Tibial nerve (tissue), 4 donors: Measurements from ENCODE around the gene ROR1. TPM values are rescaled to one million over a fixed set of nuclear protein-coding genes. Genes with fewer than 3 reads are reported as not detected.

Experiments used
- DNase-seq, 2 donors: peaks; one replicate each; pipeline ENCODE4 v3.0.0-alpha.2; 2019; ENCODE audit warnings: low spot score in 2 of 2
- H3K27ac ChIP-seq, 4 donors: fragments of 200-600 bp; sonication (generic) in 3 of 4; one replicate each; pipeline ENCODE4 v1.5.1; 2017 to 2019; ENCODE audit warnings: mild to moderate bottlenecking in 1 of 4
- H3K27me3 ChIP-seq, 2 donors: fragments of 200-600 bp; sonication (generic) in 1 of 2; one replicate each; pipeline versions ENCODE4 v1.5.1 to v1.6.0; 2017 to 2019
- H3K36me3 ChIP-seq, 3 donors: fragments of 200-600 bp; sonication (generic); one replicate each; pipeline ENCODE4 v1.5.1; 2018 to 2019
- H3K4me1 ChIP-seq, 4 donors: fragments of 200-600 bp; sonication (generic) in 3 of 4; one replicate each; pipeline ENCODE4 v1.5.1; 2017 to 2019
- H3K4me3 ChIP-seq, 4 donors: fragments of 200-600 bp; sonication (generic) in 3 of 4; one replicate each; pipeline ENCODE4 v1.5.1; 2017 to 2019; ENCODE audit warnings: mild to moderate bottlenecking in 1 of 4, moderate library complexity in 1 of 4
- H3K9me3 ChIP-seq, 4 donors: fragments of 200-600 bp; sonication (generic) in 3 of 4; one replicate each; pipeline ENCODE4 v1.5.1; 2017 to 2019
- CTCF ChIP-seq, 5 experiments: fragments of 200-600 bp in 3 of 5; fragments of 450-650 bp in 2 of 5; sonication (generic) in 3 of 5; IDR thresholded peaks; one replicate each; pipeline ENCODE4 v1.5.1; 2016 to 2019; ENCODE audit warnings: antibody characterized with exemption in 5 of 5, mild to moderate bottlenecking in 3 of 5, moderate library complexity in 2 of 5
- EP300 ChIP-seq, 2 donors: sonication (generic); formaldehyde crosslinking; IDR thresholded peaks; one replicate each; pipeline ENCODE4 v1.6.1; 2017; ENCODE audit warnings: antibody characterized with exemption in 2 of 2, mild to moderate bottlenecking in 1 of 2
- POLR2A ChIP-seq, 2 donors: fragments of 450-650 bp; IDR thresholded peaks; one replicate each; pipeline ENCODE4 v1.6.1; 2017; ENCODE audit warnings: antibody characterized with exemption in 2 of 2, mild to moderate bottlenecking in 2 of 2, moderate library complexity in 2 of 2
- WGBS, 2 donors: methylation state at CpG; one replicate each; pipeline ENCODE4 v1.1.5; 2018; 5-methylcytosine and 5-hydroxymethylcytosine counted together
- total RNA-seq, 4 donors: library from RNA; depleted of rRNA; stranded (reverse); fragments of >200 nt; gene quantifications; one replicate each; pipeline ENCODE4 v1.1.0, GENCODE V29; 2016

Gene ROR1
- total RNA-seq, 4 donors from 2014 or later, result 10.5 to 47.7 (median 43.7) TPM

GRCh38 chr1:63790989-63791388 is 17.2 kb downstream of the ROR1 start:
- no peak for DNase-seq
- Histone ChIP-seq H3K4me3 (no peak overlapping the region), H3K4me1 (peaks cover 0 to 9% (median 0%) of the 10 kb centered on the region in 4 donors), H3K9me3 (no peaks in the 10 kb centered on the region), H3K27me3 (no peaks in the 10 kb centered on the region), H3K36me3 (peaks cover 0 to 8% (median 0%) of the 10 kb centered on the region in 3 donors), H3K27ac (no peak overlapping the region)
- TF ChIP-seq EP300 (IDR thresholded peaks at IDR 0.05) (no peak), CTCF (IDR thresholded peaks at IDR 0.05) (no peak), POLR2A (IDR thresholded peaks at IDR 0.05) (no peak)
- 67 to 73% methylated on average over 1 of the region's 1 CpG for WGBS, 2 donors

GRCh38 chr1:63792152-63792551 is 18.3 kb downstream of the ROR1 start:
- DNase-seq, result no peak
- 62 to 68% methylated on average over 4 of the region's 4 CpGs for WGBS, 2 donors
- no peaks in the 10 kb centered on the region for H3K27me3 ChIP-seq
- H3K36me3 ChIP-seq, result peaks cover 0 to 8% (median 0%) of the 10 kb centered on the region in 3 donors
- TF ChIP-seq CTCF (IDR thresholded peaks at IDR 0.05) (no peak), EP300 (IDR thresholded peaks at IDR 0.05) (no peak), POLR2A (IDR thresholded peaks at IDR 0.05) (no peak)
- no peaks in the 10 kb centered on the region for H3K9me3 ChIP-seq
- H3K27ac ChIP-seq, result no peak overlapping the region
- H3K4me1 ChIP-seq, result peaks cover 0 to 9% (median 0%) of the 10 kb centered on the region in 4 donors
- H3K4me3 ChIP-seq, result no peak overlapping the region

- no peak overlapping the region for H3K27ac ChIP-seq
- peaks cover 0 to 9% (median 0%) of the 10 kb centered on the region in 4 donors for H3K4me1 ChIP-seq
- H3K4me3 ChIP-seq, result no peak overlapping the region
- WGBS, 2 donors, result 90 to 91% methylated on average over 6 to 8 of the region's 8 CpGs
- H3K36me3 ChIP-seq, result peaks cover 0 to 8% (median 0%) of the 10 kb centered on the region in 3 donors
- H3K27me3 ChIP-seq, result no peaks in the 10 kb centered on the region
- TF ChIP-seq CTCF (IDR thresholded peaks at IDR 0.05), result no peak
- no peak for TF ChIP-seq EP300 (IDR thresholded peaks at IDR 0.05)
- DNase-seq, result no peak
- H3K9me3 ChIP-seq, result no peaks in the 10 kb centered on the region
Observed at GRCh38 chr1:63793741-63794240, 20.0 kb downstream of the ROR1 start.

GRCh38 chr1:63794354-63794753 is 20.5 kb downstream of the ROR1 start:
- Histone ChIP-seq H3K27ac (no peak overlapping the region), H3K4me1 (peaks cover 0 to 12% (median 0%) of the 10 kb centered on the region in 4 donors), H3K4me3 (no peak overlapping the region), H3K36me3 (peaks cover 0 to 8% (median 0%) of the 10 kb centered on the region in 3 donors), H3K9me3 (no peaks in the 10 kb centered on the region), H3K27me3 (no peaks in the 10 kb centered on the region)
- no peak for DNase-seq
- no peak for TF ChIP-seq EP300 (IDR thresholded peaks at IDR 0.05)
- no peak for TF ChIP-seq POLR2A (IDR thresholded peaks at IDR 0.05)
- TF ChIP-seq CTCF (IDR thresholded peaks at IDR 0.05), result no peak
- 93 to 94% methylated on average over 7 of the region's 7 CpGs for WGBS, 2 donors

GRCh38 chr1:63794939-63795378 is 21.1 kb downstream of the ROR1 start:
- Histone ChIP-seq H3K4me1 (peaks cover 0 to 15% (median 0%) of the 10 kb centered on the region in 4 donors), H3K36me3 (peaks cover 0 to 8% (median 0%) of the 10 kb centered on the region in 3 donors), H3K27ac (no peak overlapping the region), H3K9me3 (no peaks in the 10 kb centered on the region), H3K4me3 (no peak overlapping the region), H3K27me3 (no peaks in the 10 kb centered on the region)
- TF ChIP-seq POLR2A (IDR thresholded peaks at IDR 0.05), result no peak
- DNase-seq, result no peak
- WGBS, 2 donors, result 71 to 74% methylated on average over 7 of the region's 7 CpGs
